ENCODE data around the gene INO80C.

GRCh38 chr18:35514752-35515459 lies 17.1 kb upstream of the INO80C start:
- TF ChIP-seq CTCF (IDR thresholded peaks at IDR 0.05; ENCODE audit: low read depth, low read length) (no peak), EZH2phosphoT487 (IDR thresholded peaks at IDR 0.05; ENCODE audit: low read depth) (no peak)
